ENCODE measurements around the gene FIS1. TPM values are rescaled to one million over a fixed set of nuclear protein-coding genes. Genes with fewer than 3 reads are reported as not detected.
A peak's percentile ranks its signal among the peaks of the same experiment; 100 is the strongest.

Gene FIS1
- total and polyA plus RNA-seq, 10 of the 15 experiments (the other 5 are each of a cell fraction or from before 2014, with no cell fraction given) = 83.4 to 149 (median 108) TPM

- TF ChIP-seq RAD51 (IDR thresholded peaks at IDR 0.05) (peak; percentile 92), TCF7 (IDR thresholded peaks at IDR 0.05; ENCODE audit: borderline replicate concordance) (no peak), RB1 (IDR thresholded peaks at IDR 0.05; ENCODE audit: borderline replicate concordance) (peak; percentile 66; the same call in 1 of the 2 replicates), POLR2AphosphoS2 (IDR thresholded peaks at IDR 0.05; ENCODE audit: low read depth, low read length) (peak; percentile 61; the same call in 1 of the 2 replicates), YBX1 (IDR thresholded peaks at IDR 0.05) (no peak), ZNF207 (IDR thresholded peaks at IDR 0.05; ENCODE audit: borderline replicate concordance) (peak; percentile 79; the same call in 1 of the 2 replicates), HCFC1 (IDR thresholded peaks at IDR 0.05; ENCODE audit: low read length) (peak; percentile 67), GABPA (IDR thresholded peaks at IDR 0.05; ENCODE audit: low read depth) (peak; percentile 80), HDGF (IDR thresholded peaks at IDR 0.05) (no peak), HDAC6 (IDR thresholded peaks at IDR 0.05; ENCODE audit: unreplicated experiment) (no peak), ZNF384 (IDR thresholded peaks at IDR 0.05; ENCODE audit: borderline replicate concordance, low read depth, low read length) (no peak), NFXL1 (IDR thresholded peaks at IDR 0.05; ENCODE audit: borderline replicate concordance) (no peak), KDM1A (IDR thresholded peaks at IDR 0.05; ENCODE audit: borderline replicate concordance) (no peak), SMARCA5 (IDR thresholded peaks at IDR 0.05) (no peak), ZBTB40 (IDR thresholded peaks at IDR 0.05; ENCODE audit: borderline replicate concordance) (peak; percentile 84; the same call in 1 of the 2 replicates), WRNIP1 (IDR thresholded peaks at IDR 0.05; ENCODE audit: borderline replicate concordance, low read depth, low read length) (no peak), LARP7 (IDR thresholded peaks at IDR 0.05) (peak; percentile 41; the same call in 1 of the 2 replicates)
- TF ChIP-seq, protein P1, sequence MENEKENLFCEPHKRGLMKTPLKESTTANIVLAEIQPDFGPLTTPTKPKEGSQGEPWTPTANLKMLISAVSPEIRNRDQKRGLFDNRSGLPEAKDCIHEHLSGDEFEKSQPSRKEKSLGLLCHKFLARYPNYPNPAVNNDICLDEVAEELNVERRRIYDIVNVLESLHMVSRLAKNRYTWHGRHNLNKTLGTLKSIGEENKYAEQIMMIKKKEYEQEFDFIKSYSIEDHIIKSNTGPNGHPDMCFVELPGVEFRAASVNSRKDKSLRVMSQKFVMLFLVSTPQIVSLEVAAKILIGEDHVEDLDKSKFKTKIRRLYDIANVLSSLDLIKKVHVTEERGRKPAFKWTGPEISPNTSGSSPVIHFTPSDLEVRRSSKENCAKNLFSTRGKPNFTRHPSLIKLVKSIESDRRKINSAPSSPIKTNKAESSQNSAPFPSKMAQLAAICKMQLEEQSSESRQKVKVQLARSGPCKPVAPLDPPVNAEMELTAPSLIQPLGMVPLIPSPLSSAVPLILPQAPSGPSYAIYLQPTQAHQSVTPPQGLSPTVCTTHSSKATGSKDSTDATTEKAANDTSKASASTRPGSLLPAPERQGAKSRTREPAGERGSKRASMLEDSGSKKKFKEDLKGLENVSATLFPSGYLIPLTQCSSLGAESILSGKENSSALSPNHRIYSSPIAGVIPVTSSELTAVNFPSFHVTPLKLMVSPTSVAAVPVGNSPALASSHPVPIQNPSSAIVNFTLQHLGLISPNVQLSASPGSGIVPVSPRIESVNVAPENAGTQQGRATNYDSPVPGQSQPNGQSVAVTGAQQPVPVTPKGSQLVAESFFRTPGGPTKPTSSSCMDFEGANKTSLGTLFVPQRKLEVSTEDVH (IDR thresholded peaks at IDR 0.05; ENCODE audit: low read depth, partially characterized antibody) = peak; percentile 75
- TF ChIP-seq, protein P2, sequence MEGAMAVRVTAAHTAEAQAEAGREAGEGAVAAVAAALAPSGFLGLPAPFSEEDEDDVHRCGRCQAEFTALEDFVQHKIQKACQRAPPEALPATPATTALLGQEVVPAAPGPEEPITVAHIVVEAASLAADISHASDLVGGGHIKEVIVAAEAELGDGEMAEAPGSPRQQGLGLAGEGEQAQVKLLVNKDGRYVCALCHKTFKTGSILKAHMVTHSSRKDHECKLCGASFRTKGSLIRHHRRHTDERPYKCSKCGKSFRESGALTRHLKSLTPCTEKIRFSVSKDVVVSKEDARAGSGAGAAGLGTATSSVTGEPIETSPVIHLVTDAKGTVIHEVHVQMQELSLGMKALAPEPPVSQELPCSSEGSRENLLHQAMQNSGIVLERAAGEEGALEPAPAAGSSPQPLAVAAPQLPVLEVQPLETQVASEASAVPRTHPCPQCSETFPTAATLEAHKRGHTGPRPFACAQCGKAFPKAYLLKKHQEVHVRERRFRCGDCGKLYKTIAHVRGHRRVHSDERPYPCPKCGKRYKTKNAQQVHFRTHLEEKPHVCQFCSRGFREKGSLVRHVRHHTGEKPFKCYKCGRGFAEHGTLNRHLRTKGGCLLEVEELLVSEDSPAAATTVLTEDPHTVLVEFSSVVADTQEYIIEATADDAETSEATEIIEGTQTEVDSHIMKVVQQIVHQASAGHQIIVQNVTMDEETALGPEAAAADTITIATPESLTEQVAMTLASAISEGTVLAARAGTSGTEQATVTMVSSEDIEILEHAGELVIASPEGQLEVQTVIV (IDR thresholded peaks at IDR 0.05; ENCODE audit: borderline replicate concordance, partially characterized antibody) = peak; percentile 60
Measured at GRCh38 chr7:101251871-101252659, 7.2 kb upstream of the FIS1 start (continued).
